Measurements from ENCODE around the gene GARIN3. TPM values are rescaled to one million over a fixed set of nuclear protein-coding genes. Genes with fewer than 3 reads are reported as not detected.
"Not testable (repeated sequence)": the region's sequence is repeated elsewhere in the genome, so short reads cannot be mapped to it uniquely, and the experiment has no call there.

The GARIN3 gene
- total RNA-seq, 1 donor from 2014 or later = 0.19 TPM

DNA sequence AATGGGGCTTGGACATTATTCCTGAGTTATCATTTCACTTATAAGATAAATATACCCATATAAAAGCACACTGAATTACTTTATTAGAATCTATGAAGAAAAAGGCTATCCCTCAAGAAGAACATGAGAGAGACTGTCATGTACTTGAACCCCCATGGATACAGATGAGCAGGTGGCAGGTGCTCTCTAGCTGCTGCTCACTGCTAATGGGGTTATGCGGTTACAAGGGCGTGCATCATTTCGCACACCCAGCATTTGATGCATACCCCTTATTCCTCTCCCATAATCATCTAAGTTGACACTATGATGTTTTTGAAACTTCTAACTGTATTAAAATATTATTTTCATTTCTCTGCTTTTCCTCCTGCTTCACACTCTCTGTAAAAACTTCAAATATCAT lies 31.0 kb upstream of the GARIN3 start:
- no peak for DNase-seq
- H3K4me1 Mint-ChIP-seq = peaks cover 80% of the 10 kb centered on the region
- H3K9me3 Mint-ChIP-seq = peaks cover 1% of the 10 kb centered on the region
- peaks cover 79% of the 10 kb centered on the region for H3K36me3 Mint-ChIP-seq (ENCODE audit: low read depth)
- H3K27me3 Mint-ChIP-seq = no peaks in the 10 kb centered on the region
- H3K4me3 Mint-ChIP-seq = peak overlapping the region; percentile 66
- intact Hi-C loops (cut with micrococcal nuclease) = no loop called here
- peak overlapping the region; percentile 88 for H3K27ac Mint-ChIP-seq

DNA sequence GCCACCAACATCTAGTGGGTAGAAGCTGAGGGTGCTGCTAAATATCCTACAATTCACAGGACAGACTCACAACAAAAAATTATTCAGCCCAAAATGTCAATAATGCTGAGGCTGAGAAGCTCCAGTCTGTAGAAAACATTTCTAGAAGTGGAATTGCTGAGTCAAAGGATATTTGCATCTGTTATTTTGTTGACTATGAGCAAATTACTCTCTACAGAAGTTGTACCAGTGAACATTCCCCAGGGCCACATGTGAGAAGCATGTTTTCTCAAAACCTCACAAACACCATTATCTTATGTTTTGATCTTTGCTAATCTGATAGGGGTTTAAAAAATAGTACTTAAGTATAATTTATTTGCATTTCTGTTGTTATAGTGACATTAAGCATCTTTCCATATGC lies 30.0 kb upstream of the GARIN3 start:
- Mint-ChIP-seq H3K36me3 (ENCODE audit: low read depth) (peaks cover 78% of the 10 kb centered on the region), H3K27me3 (no peaks in the 10 kb centered on the region), H3K27ac (peak overlapping the region; percentile 92), H3K9me3 (peaks cover 3% of the 10 kb centered on the region), H3K4me3 (peak overlapping the region; percentile 66), H3K4me1 (peaks cover 78% of the 10 kb centered on the region)
- intact Hi-C loops (cut with micrococcal nuclease) = no loop called here
- DNase-seq = peak; percentile 71

DNA sequence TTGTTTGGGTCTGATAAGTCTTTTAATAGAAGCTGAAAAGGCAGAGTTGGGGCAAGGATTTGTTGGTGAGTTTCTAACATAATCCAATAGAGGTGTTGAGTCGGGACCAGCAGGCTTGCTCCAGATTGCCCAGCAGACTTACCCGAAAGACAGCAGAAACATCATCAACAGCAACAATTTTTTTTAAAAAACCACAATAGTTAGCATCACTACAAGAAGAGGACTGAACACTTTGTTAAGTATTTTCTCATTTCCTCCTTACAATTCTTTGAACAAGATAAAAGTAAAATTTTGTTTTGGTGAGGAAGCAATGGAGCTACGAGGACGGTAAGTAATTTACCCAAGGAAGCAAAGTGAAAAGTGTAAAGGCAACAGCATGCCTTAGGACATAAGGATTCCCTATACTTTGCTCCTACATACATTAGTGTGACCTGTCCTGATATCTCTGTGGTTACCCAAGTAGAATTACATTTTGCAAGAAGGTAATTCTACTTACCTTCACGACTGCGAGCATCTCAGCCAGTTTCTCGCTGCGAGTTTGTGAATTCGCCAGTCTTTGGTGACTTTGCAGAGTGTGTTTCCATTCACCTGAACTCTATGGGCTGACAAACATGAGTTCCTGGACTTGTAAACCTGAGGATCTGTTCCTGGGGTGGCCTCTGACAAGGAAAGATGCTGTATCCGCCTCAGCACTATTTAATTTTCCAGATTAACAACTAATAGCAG lies 27.8 kb upstream of the GARIN3 start:
- peaks cover 3% of the 10 kb centered on the region for H3K9me3 Mint-ChIP-seq
- peaks cover 76% of the 10 kb centered on the region for H3K36me3 Mint-ChIP-seq (ENCODE audit: low read depth)
- peak overlapping the region; percentile 81 for H3K4me3 Mint-ChIP-seq
- intact Hi-C loops (cut with micrococcal nuclease) = no loop called here
- peak overlapping the region; percentile 92 for H3K27ac Mint-ChIP-seq
- no peaks in the 10 kb centered on the region for H3K27me3 Mint-ChIP-seq
- DNase-seq = peak; percentile 80
- peaks cover 74% of the 10 kb centered on the region for H3K4me1 Mint-ChIP-seq

DNA sequence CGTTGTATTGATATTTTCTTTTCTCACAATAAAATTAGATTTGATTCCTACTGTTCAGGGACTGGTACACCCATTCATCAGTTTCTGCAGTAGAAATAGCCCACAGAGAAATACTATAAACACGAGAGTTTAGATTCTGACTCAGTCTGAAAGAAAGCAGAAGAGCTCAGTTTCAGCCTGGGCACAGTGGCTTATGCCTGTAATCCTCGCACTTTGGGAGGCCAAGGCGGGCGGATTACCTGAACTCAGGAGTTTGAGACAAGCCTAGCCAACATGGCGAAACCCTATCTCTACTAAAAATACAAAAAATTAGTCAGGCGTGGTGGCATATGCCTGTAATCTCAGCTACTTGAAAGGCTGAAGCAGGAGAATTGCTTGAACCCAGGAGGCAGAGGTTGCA lies 23.2 kb upstream of the GARIN3 start:
- Mint-ChIP-seq H3K9me3 (peaks cover 3% of the 10 kb centered on the region), H3K27ac (peak overlapping the region; percentile 92)
- DNase-seq = peak; percentile 76

GRCh38 chr5:157188270-157188669 lies 22.2 kb upstream of the GARIN3 start:
- peaks cover 64% of the 10 kb centered on the region for H3K4me1 Mint-ChIP-seq
- H3K9me3 Mint-ChIP-seq = peaks cover 3% of the 10 kb centered on the region
- DNase-seq = no peak
- peak overlapping the region; percentile 92 for H3K27ac Mint-ChIP-seq
- intact Hi-C loops (cut with micrococcal nuclease) = loop anchor here (2.0 to 10.0 kb wide), 3 partner anchors 15 to 83 kb away; partner anchors contain the start of gene HAVCR2
- peak overlapping the region; percentile 83 for H3K4me3 Mint-ChIP-seq
- no peaks in the 10 kb centered on the region for H3K27me3 Mint-ChIP-seq
- peaks cover 87% of the 10 kb centered on the region for H3K36me3 Mint-ChIP-seq (ENCODE audit: low read depth)

More for the DNA sequence above, 23.2 kb upstream of the GARIN3 start:
- peaks cover 86% of the 10 kb centered on the region for H3K36me3 Mint-ChIP-seq (ENCODE audit: low read depth)
- H3K27me3 Mint-ChIP-seq = no peaks in the 10 kb centered on the region
- intact Hi-C loops (cut with micrococcal nuclease) = loop anchor here (1.0 to 10.0 kb wide), 5 partner anchors 9 to 84 kb away; partner anchors contain the start of genes HAVCR2 and ITK
- H3K4me3 Mint-ChIP-seq = peak overlapping the region; percentile 83
- peaks cover 70% of the 10 kb centered on the region for H3K4me1 Mint-ChIP-seq

DNA sequence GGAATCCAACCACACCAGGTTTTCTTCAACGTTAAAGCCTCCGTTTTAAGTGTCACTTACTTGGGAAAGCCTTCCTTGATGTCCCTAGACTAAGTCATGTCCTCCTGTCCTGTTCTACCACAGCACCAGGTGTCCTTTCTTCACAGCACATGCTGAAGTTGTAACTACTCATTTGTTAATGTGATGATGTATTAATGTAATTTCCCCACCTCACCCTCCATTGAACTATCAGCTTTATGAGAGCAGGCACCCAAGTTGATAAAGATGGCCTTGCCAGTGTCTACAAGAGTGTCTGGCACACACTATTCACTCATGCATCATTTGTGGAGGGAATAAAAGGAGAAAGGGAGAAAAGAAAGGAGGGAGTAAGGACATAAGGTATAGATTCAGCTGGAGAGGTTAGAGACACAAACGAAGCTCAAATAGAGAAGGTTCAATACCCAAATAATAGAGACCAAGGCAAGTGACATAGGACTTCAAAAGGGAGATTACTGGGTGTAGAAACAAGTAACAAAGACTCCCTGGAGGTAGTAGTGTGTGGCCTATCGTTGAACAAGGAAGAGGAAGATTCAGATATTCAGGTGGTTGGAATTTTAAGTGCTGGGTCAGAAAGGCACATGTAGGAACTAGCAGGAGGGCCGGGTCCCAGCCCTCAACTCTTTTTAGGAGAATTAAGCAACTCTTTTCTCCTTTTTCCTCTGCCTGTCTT lies 21.1 kb upstream of the GARIN3 start:
- intact Hi-C loops (cut with micrococcal nuclease) = loop anchor here (10.0 kb wide), 1 partner anchor 82 kb away; the partner anchor contains the start of gene HAVCR2
- peaks cover 3% of the 10 kb centered on the region for H3K9me3 Mint-ChIP-seq
- peak overlapping the region; percentile 83 for H3K4me3 Mint-ChIP-seq
- DNase-seq = no peak
- no peaks in the 10 kb centered on the region for H3K27me3 Mint-ChIP-seq
- peaks cover 86% of the 10 kb centered on the region for H3K36me3 Mint-ChIP-seq (ENCODE audit: low read depth)
- peaks cover 56% of the 10 kb centered on the region for H3K4me1 Mint-ChIP-seq
- H3K27ac Mint-ChIP-seq = peak overlapping the region; percentile 92

DNA sequence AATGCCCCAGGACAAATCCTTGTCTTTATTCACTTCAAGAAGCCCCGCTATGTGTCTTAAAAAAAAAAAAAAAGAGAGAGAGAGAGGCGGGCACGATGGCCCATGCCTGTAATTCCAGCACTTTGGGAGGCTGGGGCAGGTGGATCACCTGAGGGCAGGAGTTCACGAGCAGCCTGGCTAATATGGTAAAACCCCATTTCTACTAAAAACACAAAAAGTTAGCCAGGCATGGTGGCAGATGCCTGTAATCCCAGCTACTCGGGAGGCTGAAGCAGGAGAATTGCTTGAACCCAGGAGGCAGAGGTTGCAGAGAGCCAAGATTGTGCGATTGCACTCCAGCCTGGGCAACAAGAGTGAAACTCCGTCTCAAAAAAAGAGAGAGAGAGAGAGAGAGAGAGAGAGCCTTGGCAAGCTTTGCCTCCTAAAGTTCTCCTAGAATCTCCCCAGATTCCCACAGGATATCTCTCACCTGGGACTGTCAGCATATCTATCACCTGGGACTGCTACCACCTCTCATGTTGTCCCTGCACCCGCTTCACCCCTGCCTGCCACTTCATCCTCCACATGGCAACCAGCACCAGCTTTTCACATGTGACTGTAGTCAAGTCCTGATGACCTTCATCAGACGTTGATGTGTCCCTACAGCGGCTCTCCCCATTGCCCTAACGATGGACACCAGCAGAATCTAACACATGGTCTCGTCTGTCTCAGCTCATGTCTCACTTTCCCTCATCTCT lies 20.4 kb upstream of the GARIN3 start:
- intact Hi-C loops (cut with micrococcal nuclease) = loop anchor here (10.0 kb wide), 1 partner anchor 82 kb away; the partner anchor contains the start of gene HAVCR2
- peaks cover 87% of the 10 kb centered on the region for H3K36me3 Mint-ChIP-seq (ENCODE audit: low read depth)
- peak overlapping the region; percentile 92 for H3K27ac Mint-ChIP-seq
- peak; percentile 72 for DNase-seq
- H3K9me3 Mint-ChIP-seq = no peaks in the 10 kb centered on the region
- H3K4me3 Mint-ChIP-seq = peak overlapping the region; percentile 83
- no peaks in the 10 kb centered on the region for H3K27me3 Mint-ChIP-seq
- peaks cover 51% of the 10 kb centered on the region for H3K4me1 Mint-ChIP-seq

- H3K36me3 Mint-ChIP-seq (ENCODE audit: low read depth) = peaks cover 84% of the 10 kb centered on the region
- peak overlapping the region; percentile 83 for H3K4me3 Mint-ChIP-seq
- H3K27ac Mint-ChIP-seq = peak overlapping the region; percentile 89
- peaks cover 43% of the 10 kb centered on the region for H3K4me1 Mint-ChIP-seq
- DNase-seq, H3K27me3 Mint-ChIP-seq, H3K9me3 Mint-ChIP-seq: not testable (repeated sequence)
- intact Hi-C loops (cut with micrococcal nuclease) = loop anchor here (10.0 kb wide), 1 partner anchor 80 kb away; the partner anchor contains the start of gene HAVCR2
Observed at GRCh38 chr5:157185122-157185521, 19.1 kb upstream of the GARIN3 start.

- intact Hi-C loops (cut with micrococcal nuclease) = loop anchor here (5.0 to 10.0 kb wide), 2 partner anchors 37 to 79 kb away; partner anchors contain the start of gene HAVCR2
- Mint-ChIP-seq H3K36me3 (ENCODE audit: low read depth) (peaks cover 77% of the 10 kb centered on the region), H3K9me3 (no peaks in the 10 kb centered on the region), H3K4me1 (peaks cover 47% of the 10 kb centered on the region), H3K4me3 (peak overlapping the region; percentile 83), H3K27ac (peak overlapping the region; percentile 89), H3K27me3 (no peaks in the 10 kb centered on the region)
- no peak for DNase-seq
Observed at GRCh38 chr5:157184117-157184670, 18.1 kb upstream of the GARIN3 start.

DNA sequence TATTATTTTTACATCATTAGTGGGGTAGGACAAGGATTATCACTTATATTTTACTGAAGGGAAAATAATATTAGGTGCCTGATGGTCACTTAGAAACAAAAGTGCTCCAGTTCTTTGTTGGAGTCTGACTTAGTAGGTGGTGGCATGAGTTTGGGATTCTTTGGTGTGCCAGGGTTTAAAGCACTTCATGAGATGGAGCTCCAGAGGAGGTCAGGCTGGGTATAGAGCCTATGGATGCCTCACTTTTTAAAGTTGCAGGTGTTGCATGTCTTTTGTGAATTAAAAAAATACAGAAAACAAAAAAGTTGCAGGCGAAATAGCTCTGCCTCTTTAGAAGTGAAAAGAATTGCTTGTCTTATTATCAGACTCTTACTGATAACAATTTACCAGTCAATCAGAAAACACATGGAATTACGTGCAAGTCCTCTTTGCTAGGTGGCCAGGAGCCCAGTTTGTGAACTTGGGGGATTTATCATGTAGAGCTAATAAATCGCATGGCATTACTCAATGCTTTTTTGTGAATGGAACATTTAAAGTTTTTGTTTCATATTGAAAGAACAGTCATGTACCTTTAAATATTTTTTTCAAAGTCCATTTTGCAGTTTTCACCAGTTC lies 16.2 kb upstream of the GARIN3 start:
- H3K9me3 Mint-ChIP-seq = no peaks in the 10 kb centered on the region
- peak overlapping the region; percentile 98 for H3K4me3 Mint-ChIP-seq
- H3K4me1 Mint-ChIP-seq = peaks cover 47% of the 10 kb centered on the region
- no peak for DNase-seq
- H3K27me3 Mint-ChIP-seq = no peaks in the 10 kb centered on the region
- intact Hi-C loops (cut with micrococcal nuclease) = loop anchor here (5.0 to 10.0 kb wide), 2 partner anchors 35 to 77 kb away; partner anchors contain the start of gene HAVCR2
- peak overlapping the region; percentile 99 for H3K27ac Mint-ChIP-seq
- peaks cover 63% of the 10 kb centered on the region for H3K36me3 Mint-ChIP-seq (ENCODE audit: low read depth)

DNA sequence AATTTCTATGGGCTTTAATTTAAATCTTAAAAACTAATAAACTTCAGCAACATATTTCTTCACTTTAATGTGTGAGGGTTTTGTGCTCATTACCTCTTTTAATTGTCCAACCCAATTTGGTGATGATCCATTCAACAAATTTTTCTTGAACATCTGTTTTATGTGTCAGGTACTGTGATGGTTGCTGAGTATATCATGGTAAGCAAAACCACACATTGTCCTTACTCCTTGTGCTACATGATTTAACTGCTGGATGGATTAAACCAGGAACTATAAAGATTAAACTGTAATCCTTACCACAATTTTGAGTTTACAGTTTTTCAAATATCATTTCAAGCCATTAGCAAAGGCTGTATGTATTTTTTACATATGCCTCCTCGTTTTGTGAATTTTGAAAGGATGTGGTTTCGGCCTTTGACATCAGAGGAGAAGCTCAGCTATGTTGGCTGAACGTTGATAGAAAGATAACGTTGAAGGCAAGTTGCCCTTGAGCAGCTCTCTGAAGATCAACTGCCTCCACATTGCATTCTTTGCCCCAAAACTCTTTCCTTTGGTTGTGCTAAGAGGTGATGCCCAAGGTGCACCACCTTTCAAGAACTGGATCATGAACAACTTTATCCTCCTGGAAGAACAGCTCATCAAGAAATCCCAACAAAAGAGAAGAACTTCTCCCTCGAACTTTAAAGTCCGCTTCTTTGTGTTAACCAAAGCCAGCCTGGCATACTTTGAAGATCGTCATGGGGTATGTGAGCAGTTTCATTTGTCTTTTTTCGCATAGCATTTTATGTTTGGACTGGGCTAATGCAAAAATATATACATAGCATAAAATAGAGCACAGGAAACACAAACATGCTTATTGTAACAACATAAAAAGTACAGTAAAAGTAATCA lies 14.6 kb upstream of the GARIN3 start, which contains the start of gene ITK:
ITK (plus strand) TSS at position 467 of the 891 bp plus-strand sequence; CDS start at position 605, 138 bp downstream.
- Mint-ChIP-seq H3K27ac (peak within 1 kb of the TSS; percentile 99), H3K4me1 (peaks cover 40% of the 10 kb centered on the region), H3K36me3 (ENCODE audit: low read depth) (peaks cover 47% of the 10 kb centered on the region), H3K27me3 (no peaks in the 10 kb centered on the region), H3K9me3 (no peaks in the 10 kb centered on the region), H3K4me3 (peak within 1 kb of the TSS; percentile 98)
- peak; percentile 89 for DNase-seq
- intact Hi-C loops (cut with micrococcal nuclease) = loop anchor here (1.0 to 10.0 kb wide), 7 partner anchors 8 to 89 kb away; partner anchors contain the start of gene HAVCR2

DNA sequence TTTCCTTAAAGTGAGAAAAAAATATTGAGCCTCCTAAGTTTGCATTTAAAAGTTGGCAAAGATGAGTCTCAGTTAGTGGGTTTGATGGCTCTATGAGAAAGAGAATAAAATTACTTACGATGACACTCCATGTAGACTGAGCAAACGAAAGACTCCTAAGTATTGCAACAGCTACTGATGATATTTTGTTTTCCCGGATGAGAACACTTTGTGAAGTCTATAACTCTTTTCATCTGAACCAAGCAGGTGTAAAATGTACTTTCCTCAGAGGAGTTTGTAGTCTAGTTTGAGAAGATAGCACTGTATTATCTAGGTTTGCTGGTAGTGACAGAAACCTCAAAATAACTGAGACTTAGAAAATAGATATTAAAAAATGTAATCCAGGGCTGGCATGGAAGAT lies 12.9 kb upstream of the GARIN3 start:
- Mint-ChIP-seq H3K4me3 (peak overlapping the region; percentile 98), H3K9me3 (no peaks in the 10 kb centered on the region), H3K36me3 (ENCODE audit: low read depth) (peaks cover 34% of the 10 kb centered on the region), H3K27ac (peak overlapping the region; percentile 90), H3K27me3 (no peaks in the 10 kb centered on the region), H3K4me1 (peaks cover 54% of the 10 kb centered on the region)
- intact Hi-C loops (cut with micrococcal nuclease) = loop anchor here (10.0 kb wide), 1 partner anchor 426 kb away; no protein-coding TSS in a partner anchor
- no peak for DNase-seq

Measured in activated CD4-positive, alpha-beta T cell treated with anti-CD3 and anti-CD28 coated beads, Interleukin-2, amount 10 ng/mL, durations not matched to agents 24 days and 14 days (primary cell).